B cell (primary cell): Measurements from ENCODE around the gene BMAL1. TPM values are rescaled to one million over a fixed set of nuclear protein-coding genes. Genes with fewer than 3 reads are reported as not detected.

ENCODE experiments used
- ATAC-seq: fragments of 200-7000 bp; cut with Tn5 transposase; one replicate; pipeline ENCODE4 v1.10.0; 2021; ENCODE audit warnings: low read depth, mild to moderate bottlenecking, moderate number of reproducible peaks, moderate library complexity
- CTCF ChIA-PET: fragments of 350-600 bp; sonication (Branson Sonifier 250); formaldehyde crosslinking; loops from one replicate; lab custom pipeline; 2021; ENCODE audit warnings: antibody characterized with exemption, inconsistent platforms; lab: Charles Lee
- POLR2A ChIA-PET: fragments of 350-600 bp; sonication (Branson Sonifier 250); formaldehyde crosslinking; loops from one replicate; lab custom pipeline; 2021; ENCODE audit warnings: antibody characterized with exemption; lab: Charles Lee
- DNase-seq: peaks from one replicate; pipeline ENCODE4 v3.0.0; 2013
- H2AFZ ChIP-seq: 2 replicates; pipeline ENCODE4 v1.6.1; 2012; ENCODE audit warnings: mild to moderate bottlenecking, low read depth, low read length; ENCODE audit not compliant: insufficient read depth, poor library complexity, severe bottlenecking
- H3K27ac ChIP-seq, 2 donors: 1 replicate in 1 of 2; 2 replicates in 1 of 2; pipeline ENCODE4 v1.5.1; 2012 to 2013; ENCODE audit warnings: low read length in 2 of 2, mild to moderate bottlenecking in 2 of 2, moderate library complexity in 1 of 2
- H3K27me3 ChIP-seq, 4 experiments: fragments of 200-600 bp in 1 of 4; sonication (generic) in 1 of 4; replicated peaks in 1 of 4; 1 replicate in 2 of 4; 2 replicates in 2 of 4; pipeline versions ENCODE4 v1.6.1 to v1.7.0; 2013 to 2016; ENCODE audit warnings: low read length in 3 of 4, mild to moderate bottlenecking in 2 of 4, mixed read lengths in 1 of 4, moderate library complexity in 1 of 4; ENCODE audit not compliant: insufficient read depth in 4 of 4, control insufficient read depth in 3 of 4; ENCODE audit errors: control extremely low read depth in 1 of 4
- H3K36me3 ChIP-seq, 2 experiments: replicated peaks in 1 of 2; 1 replicate in 1 of 2; 2 replicates in 1 of 2; pipeline versions ENCODE4 v1.6.1 to v1.7.1; 2013; ENCODE audit warnings: low read length in 1 of 2; ENCODE audit not compliant: insufficient read depth in 2 of 2, control insufficient read depth in 1 of 2; ENCODE audit errors: control extremely low read depth in 1 of 2, extremely low read depth in 1 of 2
- H3K4me1 ChIP-seq, 2 donors: fragments of 200-600 bp in 1 of 2; sonication (generic) in 1 of 2; 1 replicate in 1 of 2; 2 replicates in 1 of 2; pipeline versions ENCODE4 v1.5.1 to v1.6.1; 2013 to 2017; ENCODE audit warnings: low read length in 2 of 2; ENCODE audit not compliant: control insufficient read depth in 2 of 2, insufficient read depth in 2 of 2
- H3K4me2 ChIP-seq: replicated peaks from 2 replicates; pipeline ENCODE3; 2012; ENCODE audit warnings: mild to moderate bottlenecking, low read depth, low read length; ENCODE audit not compliant: poor library complexity, severe bottlenecking
- H3K4me3 ChIP-seq, 5 experiments: fragments of 200-600 bp in 1 of 5; sonication (generic) in 1 of 5; 1 replicate in 3 of 5; 2 replicates in 2 of 5; pipeline versions ENCODE4 v1.5.1 to v1.7.0; 2011 to 2016; ENCODE audit warnings: low read length in 4 of 5, mild to moderate bottlenecking in 4 of 5, low read depth in 2 of 5, control low read depth in 1 of 5, moderate library complexity in 1 of 5; ENCODE audit not compliant: insufficient read depth in 1 of 5; ENCODE audit errors: control extremely low read depth in 1 of 5, extremely low read depth in 1 of 5
- H3K79me2 ChIP-seq: fragments of 200-600 bp; sonication (generic); one replicate; pipeline ENCODE4 v1.6.0; 2016; ENCODE audit warnings: low read length; ENCODE audit not compliant: control insufficient read depth, insufficient read depth
- H3K9ac ChIP-seq: fragments of 200-600 bp; sonication (generic); 2 replicates; pipeline ENCODE4 v1.6.1; 2017; ENCODE audit warnings: mild to moderate bottlenecking, low read length, moderate library complexity
- H3K9me3 ChIP-seq, 3 donors: one replicate each; pipeline versions ENCODE4 v1.6.1 to v1.7.1; 2013; ENCODE audit warnings: low read length in 2 of 3; ENCODE audit not compliant: control insufficient read depth in 2 of 3, insufficient read depth in 1 of 3; ENCODE audit errors: control extremely low read depth in 1 of 3
- H4K20me1 ChIP-seq: 2 replicates; pipeline ENCODE4 v1.6.0; 2012; ENCODE audit warnings: mild to moderate bottlenecking, low read length; ENCODE audit not compliant: insufficient read depth, control insufficient read depth, poor library complexity, severe bottlenecking
- H3K27ac Mint-ChIP-seq: one replicate; pipeline ENCODE4 v1.8.0; 2021; ENCODE audit warnings: mixed read lengths
- H3K27me3 Mint-ChIP-seq: one replicate; pipeline ENCODE4 v1.8.0; 2021; ENCODE audit warnings: mixed read lengths
- H3K4me1 Mint-ChIP-seq: one replicate; pipeline ENCODE4 v1.8.0; 2021; ENCODE audit warnings: mixed read lengths
- H3K4me3 Mint-ChIP-seq: one replicate; pipeline ENCODE4 v1.8.0; 2021; ENCODE audit warnings: mixed read lengths
- H3K9me3 Mint-ChIP-seq: one replicate; pipeline ENCODE4 v1.8.0; 2022; ENCODE audit warnings: mixed read lengths; ENCODE audit not compliant: insufficient read depth
- CTCF ChIP-seq: fragments of 200-600 bp; IDR thresholded peaks from one replicate; pipeline ENCODE4 v1.8.0; 2022; ENCODE audit warnings: antibody characterized with exemption, mild to moderate bottlenecking
- EZH2 ChIP-seq: IDR thresholded peaks from 2 replicates; pipeline ENCODE4 v1.6.1; 2012; ENCODE audit warnings: borderline replicate concordance, low read depth, mild to moderate bottlenecking, moderate library complexity, low read length; ENCODE audit not compliant: insufficient read depth, poor library complexity, severe bottlenecking
- WGBS: methylation state at CpG from one replicate; pipeline ENCODE4 v1.1.5; 2013; ENCODE audit warnings: missing lambda C conversion rate; ENCODE audit not compliant: insufficient coverage; 5-methylcytosine and 5-hydroxymethylcytosine counted together
- intact Hi-C: fragments of 100-400 bp; cut with micrococcal nuclease; formaldehyde crosslinking; loops from one replicate; pipeline ENCODE4 v1.10.0; 2022
- polyA plus RNA-seq: library from polyadenylated mRNA; depleted of rRNA; stranded (reverse); fragments of >200 nt; gene quantifications from 2 replicates; pipeline ENCODE4 v1.2.3, GENCODE V29; 2012
- total RNA-seq, 2 donors: library from RNA; stranded (reverse); fragments of 120-200 nt in 1 of 2; gene quantifications; 1 replicate in 1 of 2; 2 replicates in 1 of 2; pipeline versions ENCODE4 v1.2.3 to v1.2.4, GENCODE V29; 2013 to 2022

The BMAL1 gene
- total and polyA plus RNA-seq, 2 donors (not counting 1 experiment from before 2014, with no cell fraction given), result 8.6 to 39.1 TPM

- no peaks in the 10 kb centered on the region for H3K36me3 ChIP-seq
- H3K27ac ChIP-seq, result no peak overlapping the region
- H4K20me1 ChIP-seq, result no peaks in the 10 kb centered on the region
- H3K4me1 ChIP-seq, result no peaks in the 10 kb centered on the region
- ChIA-PET CTCF (interaction anchor here (0.6 kb wide), 1 partner anchor 699 kb away, joined by 3 read pairs; no protein-coding TSS in a partner anchor), POLR2A (no interaction called here)
- no CpG with 5 or more reads among the region's 1 CpG for whole genome bisulfite sequencing
- no peaks in the 10 kb centered on the region for H3K9me3 ChIP-seq
- Mint-ChIP-seq H3K27me3 (peaks cover 9% of the 10 kb centered on the region), H3K27ac (no peak overlapping the region), H3K9me3 (no peaks in the 10 kb centered on the region), H3K4me3 (no peak overlapping the region), H3K4me1 (no peaks in the 10 kb centered on the region)
- peaks cover 0 to 13% (median 0%) of the 10 kb centered on the region in 4 experiments for H3K27me3 ChIP-seq
- TF ChIP-seq CTCF (no peak), EZH2 (no peak)
- H3K4me2 ChIP-seq, result no peak overlapping the region
- H3K4me3 ChIP-seq, result no peak overlapping the region
- no peak overlapping the region for H3K9ac ChIP-seq
- no peak for DNase-seq
- H2AFZ ChIP-seq, result no peak overlapping the region
- no peaks in the 10 kb centered on the region for H3K79me2 ChIP-seq
- intact Hi-C loops, result no loop called here
- ATAC-seq, result no peak
Measured at GRCh38 chr11:13258855-13259254, 18.7 kb upstream of the BMAL1 start.

- intact Hi-C loops, result no loop called here
Measured at GRCh38 chr11:13259374-13259773, 18.2 kb upstream of the BMAL1 start.

More at GRCh38 chr11:13259374-13259773, 18.2 kb upstream of the BMAL1 start:
- H2AFZ ChIP-seq, result no peak overlapping the region
- Mint-ChIP-seq H3K4me1 (no peaks in the 10 kb centered on the region), H3K9me3 (no peaks in the 10 kb centered on the region), H3K27me3 (peaks cover 14% of the 10 kb centered on the region), H3K27ac (no peak overlapping the region), H3K4me3 (no peak overlapping the region)
- 99% methylated on average over 4 of the region's 4 CpGs for WGBS
- no peaks in the 10 kb centered on the region for H3K9me3 ChIP-seq
- no peak overlapping the region for H3K9ac ChIP-seq
- no peak overlapping the region for H3K4me3 ChIP-seq
- H3K79me2 ChIP-seq, result no peaks in the 10 kb centered on the region
- H3K4me2 ChIP-seq, result no peak overlapping the region
- no peak for DNase-seq
- H3K27me3 ChIP-seq, result peaks cover 0 to 12% (median 0%) of the 10 kb centered on the region in 4 experiments
- no peak for TF ChIP-seq EZH2
- H4K20me1 ChIP-seq, result no peaks in the 10 kb centered on the region
- ATAC-seq, result no peak
- POLR2A ChIA-PET, result no interaction called here
- H3K36me3 ChIP-seq, result no peaks in the 10 kb centered on the region
- CTCF ChIA-PET, result no interaction called here
- no peaks in the 10 kb centered on the region for H3K4me1 ChIP-seq
- no peak overlapping the region for H3K27ac ChIP-seq
